Peyer's patch (tissue), 4 donors: ENCODE results near the gene ZBTB7C.

Experiments
- POLR2A ChIP-seq, 2 donors: fragments of 450-650 bp; IDR thresholded peaks; one replicate each; pipeline ENCODE4 v1.5.1; 2017; ENCODE audit warnings: antibody characterized with exemption in 2 of 2, mild to moderate bottlenecking in 2 of 2, moderate library complexity in 2 of 2
- TF ChIP-seq, protein P1 (sequence below), 6 experiments: fragments of 450-650 bp in 4 of 6; fragments of 200-600 bp in 2 of 6; sonication (generic) in 1 of 6; IDR thresholded peaks; one replicate each; pipeline ENCODE4 v1.5.1; 2017 to 2019; ENCODE audit warnings: antibody characterized with exemption in 6 of 6, mild to moderate bottlenecking in 3 of 6, moderate library complexity in 1 of 6

DNA sequence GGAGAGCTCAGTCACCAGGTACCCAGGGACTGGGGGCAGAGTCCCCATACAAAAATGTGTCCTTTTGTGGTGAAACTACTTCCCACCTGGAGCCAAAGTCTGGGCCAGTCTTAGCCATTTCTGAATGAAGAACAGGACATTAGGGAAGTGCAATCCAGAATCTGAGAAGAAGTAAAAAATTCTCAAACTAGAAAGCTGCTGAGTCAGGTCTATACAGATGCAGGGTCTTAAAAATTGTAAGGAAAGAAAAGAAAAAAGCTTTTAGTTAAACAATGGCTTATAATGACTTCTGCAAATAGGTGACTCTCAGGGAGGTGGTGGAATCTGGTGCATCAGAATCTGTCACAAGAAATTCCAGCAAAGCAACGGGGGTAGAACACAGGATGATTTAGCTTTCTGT lies 13.5 kb downstream of the ZBTB7C start:
- TF ChIP-seq, protein P1, sequence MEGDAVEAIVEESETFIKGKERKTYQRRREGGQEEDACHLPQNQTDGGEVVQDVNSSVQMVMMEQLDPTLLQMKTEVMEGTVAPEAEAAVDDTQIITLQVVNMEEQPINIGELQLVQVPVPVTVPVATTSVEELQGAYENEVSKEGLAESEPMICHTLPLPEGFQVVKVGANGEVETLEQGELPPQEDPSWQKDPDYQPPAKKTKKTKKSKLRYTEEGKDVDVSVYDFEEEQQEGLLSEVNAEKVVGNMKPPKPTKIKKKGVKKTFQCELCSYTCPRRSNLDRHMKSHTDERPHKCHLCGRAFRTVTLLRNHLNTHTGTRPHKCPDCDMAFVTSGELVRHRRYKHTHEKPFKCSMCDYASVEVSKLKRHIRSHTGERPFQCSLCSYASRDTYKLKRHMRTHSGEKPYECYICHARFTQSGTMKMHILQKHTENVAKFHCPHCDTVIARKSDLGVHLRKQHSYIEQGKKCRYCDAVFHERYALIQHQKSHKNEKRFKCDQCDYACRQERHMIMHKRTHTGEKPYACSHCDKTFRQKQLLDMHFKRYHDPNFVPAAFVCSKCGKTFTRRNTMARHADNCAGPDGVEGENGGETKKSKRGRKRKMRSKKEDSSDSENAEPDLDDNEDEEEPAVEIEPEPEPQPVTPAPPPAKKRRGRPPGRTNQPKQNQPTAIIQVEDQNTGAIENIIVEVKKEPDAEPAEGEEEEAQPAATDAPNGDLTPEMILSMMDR (IDR thresholded peaks at IDR 0.05) = no peak
- no peak for TF ChIP-seq POLR2A (IDR thresholded peaks at IDR 0.05)
